ENCODE data around the gene CRHR2.

Gene CRHR2

GRCh38 chr7:30655096-30655970, 26.9 kb downstream of the CRHR2 start:
- no peak for DNase-seq
- Histone ChIP-seq H3K36me3 (no peaks in the 10 kb centered on the region), H3K4me3 (ENCODE audit: low read depth, low read length) (no peak overlapping the region), H3K27me3 (ENCODE audit: insufficient read depth, low read depth, severe bottlenecking) (no peaks in the 10 kb centered on the region), H3K27ac (peak overlapping the region; percentile 60), H3K9me3 (ENCODE audit: severe bottlenecking) (no peaks in the 10 kb centered on the region)
- no peak for TF ChIP-seq CTCF (IDR thresholded peaks at IDR 0.05; ENCODE audit: low read depth, low read length)

- no peak for TF ChIP-seq CTCF (IDR thresholded peaks at IDR 0.05; ENCODE audit: low read depth, low read length)
- no peak overlapping the region for H3K27ac ChIP-seq
- no peak for DNase-seq
- H3K9me3 ChIP-seq (ENCODE audit: severe bottlenecking): no peaks in the 10 kb centered on the region
- no peak overlapping the region for H3K4me3 ChIP-seq (ENCODE audit: low read depth, low read length)
- H3K27me3 ChIP-seq (ENCODE audit: insufficient read depth, low read depth, severe bottlenecking): no peaks in the 10 kb centered on the region
- H3K36me3 ChIP-seq: no peaks in the 10 kb centered on the region
Observed at GRCh38 chr7:30654296-30655090, 27.8 kb downstream of the CRHR2 start.

- H3K27me3 ChIP-seq (ENCODE audit: insufficient read depth, low read depth, severe bottlenecking): no peaks in the 10 kb centered on the region
- no peak overlapping the region for H3K4me3 ChIP-seq (ENCODE audit: low read depth, low read length)
- TF ChIP-seq CTCF (IDR thresholded peaks at IDR 0.05; ENCODE audit: low read depth, low read length): no peak
- no peaks in the 10 kb centered on the region for H3K9me3 ChIP-seq (ENCODE audit: severe bottlenecking)
- no peak for DNase-seq
- no peak overlapping the region for H3K27ac ChIP-seq
- H3K36me3 ChIP-seq: no peaks in the 10 kb centered on the region; the same call in 1 of the 2 replicates
Observed at GRCh38 chr7:30652698-30653641, 29.3 kb downstream of the CRHR2 start.

GRCh38 chr7:30652132-30652531, 30.1 kb downstream of the CRHR2 start:
- Histone ChIP-seq H3K36me3 (no peaks in the 10 kb centered on the region; the same call in 1 of the 2 replicates), H3K4me3 (ENCODE audit: low read depth, low read length) (no peak overlapping the region), H3K27me3 (ENCODE audit: insufficient read depth, low read depth, severe bottlenecking) (no peaks in the 10 kb centered on the region), H3K27ac (no peak overlapping the region), H3K9me3 (ENCODE audit: severe bottlenecking) (no peaks in the 10 kb centered on the region)
- TF ChIP-seq CTCF (IDR thresholded peaks at IDR 0.05; ENCODE audit: low read depth, low read length): no peak
- DNase-seq: no peak

- peaks cover 9% of the 10 kb centered on the region for H3K36me3 ChIP-seq
- DNase-seq: no peak
- H3K9me3 ChIP-seq (ENCODE audit: severe bottlenecking): no peaks in the 10 kb centered on the region
- no peaks in the 10 kb centered on the region for H3K27me3 ChIP-seq (ENCODE audit: insufficient read depth, low read depth, severe bottlenecking)
- H3K4me3 ChIP-seq (ENCODE audit: low read depth, low read length): no peak overlapping the region
- no peak overlapping the region for H3K27ac ChIP-seq
- no peak for TF ChIP-seq CTCF (IDR thresholded peaks at IDR 0.05; ENCODE audit: low read depth, low read length)
Observed at GRCh38 chr7:30650421-30650808, 31.8 kb downstream of the CRHR2 start.

All from WERI-Rb-1 (cell line).